SK-N-MC (cell line): ENCODE results near the gene PARK7.

Source experiments
- EZH2 ChIP-seq: fragments of 200-600 bp; sonication (generic); IDR thresholded peaks from one replicate; pipeline ENCODE4 v1.6.1; 2017; ENCODE audit warnings: antibody characterized with exemption
- POLR2AphosphoS5 ChIP-seq: IDR thresholded peaks from 2 replicates; pipeline ENCODE4 v1.6.1; 2012; ENCODE audit warnings: mild to moderate bottlenecking, low read depth, low read length, borderline replicate concordance

GRCh38 chr1:7942214-7942921 is 19.1 kb upstream of the PARK7 start:
- no peak for TF ChIP-seq POLR2AphosphoS5
- no peak for TF ChIP-seq EZH2
